HG03097 (cell line): ENCODE results near the gene MYL9.
"Not testable (repeated sequence)": the region's sequence is repeated elsewhere in the genome, so short reads cannot be mapped to it uniquely, and the experiment has no call there.

Experiments used
- ATAC-seq: cut with Tn5 transposase; IDR thresholded peaks from one replicate; pipeline ENCODE4 v1.9.1; 2021; ENCODE audit not compliant: unreplicated experiment, low FRiP score

Gene MYL9

GRCh38 chr20:36541227-36541767, at the start of gene MYL9:
Gene MYL9, plus strand, starts transcription at chr20:36541519. Its CDS starts 3,366 bp downstream, at chr20:36544885.
- ATAC-seq: no peak

GRCh38 chr20:36491901-36492617, 49.3 kb upstream of the MYL9 start:
- ATAC-seq: no peak

GRCh38 chr20:36493051-36493800, 48.1 kb upstream of the MYL9 start:
- ATAC-seq: no peak

GRCh38 chr20:36493801-36494114, 47.6 kb upstream of the MYL9 start:
- ATAC-seq: no peak

- no peak for ATAC-seq
Observed at GRCh38 chr20:36496707-36497669, 44.3 kb upstream of the MYL9 start.

- ATAC-seq: no peak
Observed at GRCh38 chr20:36497856-36498255, 43.5 kb upstream of the MYL9 start.

GRCh38 chr20:36498386-36499179, 42.7 kb upstream of the MYL9 start:
- no peak for ATAC-seq

- ATAC-seq: no peak
Observed at GRCh38 chr20:36499211-36499610, 42.1 kb upstream of the MYL9 start.

GRCh38 chr20:36499723-36500501, 41.4 kb upstream of the MYL9 start:
- no peak for ATAC-seq

GRCh38 chr20:36501367-36502006, 39.8 kb upstream of the MYL9 start:
- no peak for ATAC-seq

- no peak for ATAC-seq
Observed at GRCh38 chr20:36504295-36504694, 37.0 kb upstream of the MYL9 start.

GRCh38 chr20:36506253-36506652, 35.1 kb upstream of the MYL9 start:
- no peak for ATAC-seq

- no peak for ATAC-seq
Observed at GRCh38 chr20:36507746-36508145, 33.6 kb upstream of the MYL9 start.

- ATAC-seq: no peak
Observed at GRCh38 chr20:36519012-36519719, 22.2 kb upstream of the MYL9 start.

GRCh38 chr20:36519944-36520343, 21.4 kb upstream of the MYL9 start:
- ATAC-seq: no peak

- ATAC-seq: no peak
Observed at GRCh38 chr20:36521526-36521925, 19.8 kb upstream of the MYL9 start.

- not testable (repeated sequence) for ATAC-seq
Observed at GRCh38 chr20:36522412-36522811, 18.9 kb upstream of the MYL9 start.

- no peak for ATAC-seq
Observed at GRCh38 chr20:36523341-36523740, 18.0 kb upstream of the MYL9 start.
